ENCODE results near the gene MAP3K13. TPM values are rescaled to one million over a fixed set of nuclear protein-coding genes. Genes with fewer than 3 reads are reported as not detected.

The MAP3K13 gene
- total and polyA plus RNA-seq, 9 donors = 14.5 to 40.5 (median 28.0) TPM

DNA sequence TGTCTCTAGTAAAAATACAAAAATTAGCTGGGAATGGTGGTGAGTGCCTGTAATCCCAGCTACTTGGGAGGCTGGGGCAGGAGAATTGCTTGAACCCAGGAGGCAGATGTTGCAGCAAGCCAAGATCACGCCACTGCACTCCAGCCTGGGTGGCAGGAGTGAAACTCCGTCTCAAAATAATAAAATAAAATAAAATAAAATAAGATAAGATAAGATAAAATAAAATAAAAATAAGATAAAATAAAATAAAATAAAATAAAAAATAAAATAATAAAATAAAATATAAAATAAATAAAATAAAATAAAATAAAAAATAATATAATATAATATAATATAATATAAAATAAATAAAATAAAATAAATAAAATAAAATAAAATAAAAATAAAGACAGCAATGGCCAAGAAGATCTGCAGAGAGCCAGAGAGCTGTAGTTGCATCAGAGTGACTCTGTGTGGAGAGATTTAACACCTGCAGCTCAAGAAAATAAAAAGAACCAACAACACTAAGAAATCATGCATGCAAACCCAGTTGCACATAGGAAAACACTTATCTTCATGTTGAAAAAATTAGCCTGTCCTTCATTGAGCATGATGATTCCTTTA is 163.5 kb downstream of the MAP3K13 start:
- H3K27ac ChIP-seq = no peak overlapping the region
- DNase-seq = no peak
- TF ChIP-seq EP300 (IDR thresholded peaks at IDR 0.05) = no peak
- TF ChIP-seq POLR2A (IDR thresholded peaks at IDR 0.05) = no peak
- no peaks in the 10 kb centered on the region for H3K27me3 ChIP-seq
- no peaks in the 10 kb centered on the region for H3K9me3 ChIP-seq
- intact Hi-C loops (cut with DNase I) = no loop called here
- H3K4me1 ChIP-seq (ENCODE audit: insufficient read depth) = no peaks in the 10 kb centered on the region
- no peaks in the 10 kb centered on the region for H3K36me3 ChIP-seq
- WGBS, 3 donors = 75 to 91% (median 88%) methylated on average over 2 of the region's 2 CpGs
- no peak overlapping the region for H3K4me3 ChIP-seq

DNA sequence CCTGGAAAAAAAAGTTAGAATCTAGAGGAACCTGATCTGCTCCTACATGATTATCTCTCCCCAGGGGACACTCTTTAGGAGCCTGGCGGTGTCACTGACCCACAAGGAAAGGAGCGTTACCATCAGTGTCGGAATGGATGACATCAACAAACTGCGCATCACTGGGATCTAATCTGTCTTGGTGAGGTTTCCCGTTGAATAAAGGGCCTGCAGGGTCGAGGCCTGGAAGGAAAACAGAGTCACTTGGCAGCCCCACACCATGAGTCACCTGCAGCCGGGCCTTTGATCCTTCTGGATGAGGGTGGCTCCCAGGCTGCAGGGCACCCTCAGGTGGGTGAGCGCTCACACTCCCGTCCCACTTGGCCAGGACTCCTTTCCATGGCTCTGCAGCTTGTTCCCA is 164.4 kb downstream of the MAP3K13 start:
- H3K4me1 ChIP-seq (ENCODE audit: insufficient read depth) = no peaks in the 10 kb centered on the region
- H3K36me3 ChIP-seq = no peaks in the 10 kb centered on the region
- DNase-seq = no peak
- H3K4me3 ChIP-seq = no peak overlapping the region
- no peak overlapping the region for H3K27ac ChIP-seq
- no peaks in the 10 kb centered on the region for H3K27me3 ChIP-seq
- intact Hi-C loops (cut with DNase I) = no loop called here
- no peak for TF ChIP-seq POLR2A (IDR thresholded peaks at IDR 0.05)
- no peak for TF ChIP-seq EP300 (IDR thresholded peaks at IDR 0.05)
- TF ChIP-seq, protein P1, sequence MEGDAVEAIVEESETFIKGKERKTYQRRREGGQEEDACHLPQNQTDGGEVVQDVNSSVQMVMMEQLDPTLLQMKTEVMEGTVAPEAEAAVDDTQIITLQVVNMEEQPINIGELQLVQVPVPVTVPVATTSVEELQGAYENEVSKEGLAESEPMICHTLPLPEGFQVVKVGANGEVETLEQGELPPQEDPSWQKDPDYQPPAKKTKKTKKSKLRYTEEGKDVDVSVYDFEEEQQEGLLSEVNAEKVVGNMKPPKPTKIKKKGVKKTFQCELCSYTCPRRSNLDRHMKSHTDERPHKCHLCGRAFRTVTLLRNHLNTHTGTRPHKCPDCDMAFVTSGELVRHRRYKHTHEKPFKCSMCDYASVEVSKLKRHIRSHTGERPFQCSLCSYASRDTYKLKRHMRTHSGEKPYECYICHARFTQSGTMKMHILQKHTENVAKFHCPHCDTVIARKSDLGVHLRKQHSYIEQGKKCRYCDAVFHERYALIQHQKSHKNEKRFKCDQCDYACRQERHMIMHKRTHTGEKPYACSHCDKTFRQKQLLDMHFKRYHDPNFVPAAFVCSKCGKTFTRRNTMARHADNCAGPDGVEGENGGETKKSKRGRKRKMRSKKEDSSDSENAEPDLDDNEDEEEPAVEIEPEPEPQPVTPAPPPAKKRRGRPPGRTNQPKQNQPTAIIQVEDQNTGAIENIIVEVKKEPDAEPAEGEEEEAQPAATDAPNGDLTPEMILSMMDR (IDR thresholded peaks at IDR 0.05) = no peak
- WGBS, 3 donors = 79 to 85% (median 82%) methylated on average over 9 of the region's 9 CpGs
- no peaks in the 10 kb centered on the region for H3K9me3 ChIP-seq

GRCh38 chr3:185528532-185528931 is 165.6 kb downstream of the MAP3K13 start:
- DNase-seq = no peak
- no peaks in the 10 kb centered on the region for H3K27me3 ChIP-seq
- intact Hi-C loops (cut with DNase I) = no loop called here
- H3K27ac ChIP-seq = no peak overlapping the region
- 83 to 89% (median 87%) methylated on average over 6 of the region's 6 CpGs for WGBS, 3 donors
- no peaks in the 10 kb centered on the region for H3K36me3 ChIP-seq
- H3K4me3 ChIP-seq = no peak overlapping the region
- no peaks in the 10 kb centered on the region for H3K9me3 ChIP-seq
- TF ChIP-seq, protein P1 (IDR thresholded peaks at IDR 0.05) = no peak
- TF ChIP-seq EP300 (IDR thresholded peaks at IDR 0.05) = no peak
- TF ChIP-seq POLR2A (IDR thresholded peaks at IDR 0.05) = no peak
- H3K4me1 ChIP-seq (ENCODE audit: insufficient read depth) = no peaks in the 10 kb centered on the region

- Histone ChIP-seq H3K27ac (no peak overlapping the region), H3K4me1 (ENCODE audit: insufficient read depth) (no peaks in the 10 kb centered on the region), H3K9me3 (no peaks in the 10 kb centered on the region), H3K36me3 (no peaks in the 10 kb centered on the region), H3K4me3 (no peak overlapping the region), H3K27me3 (no peaks in the 10 kb centered on the region)
- DNase-seq = no peak
- intact Hi-C loops (cut with DNase I) = no loop called here
- TF ChIP-seq, protein P1 (IDR thresholded peaks at IDR 0.05) = no peak
- TF ChIP-seq EP300 (IDR thresholded peaks at IDR 0.05) (no peak), POLR2A (IDR thresholded peaks at IDR 0.05) (no peak)
- 56 to 60% (median 59%) methylated on average over 5 of the region's 5 CpGs for WGBS, 3 donors
These were observed 167.9 kb downstream of the MAP3K13 start for GRCh38 chr3:185530856-185531255.

- no peak for DNase-seq
- Histone ChIP-seq H3K27me3 (no peaks in the 10 kb centered on the region), H3K9me3 (no peaks in the 10 kb centered on the region), H3K36me3 (no peaks in the 10 kb centered on the region), H3K4me3 (no peak overlapping the region), H3K4me1 (ENCODE audit: insufficient read depth) (no peaks in the 10 kb centered on the region), H3K27ac (no peak overlapping the region)
- intact Hi-C loops (cut with DNase I) = no loop called here
- 23 to 41% (median 23%) methylated on average over 5 of the region's 5 CpGs for WGBS, 3 donors
- TF ChIP-seq, protein P1 (IDR thresholded peaks at IDR 0.05) = no peak
- TF ChIP-seq EP300 (IDR thresholded peaks at IDR 0.05) = no peak
- TF ChIP-seq POLR2A (IDR thresholded peaks at IDR 0.05) = no peak
These were observed 170.0 kb downstream of the MAP3K13 start for GRCh38 chr3:185532901-185533300.

Data from ovary (tissue), 9 donors.